ENCODE measurements around the gene SREBF2. TPM values are rescaled to one million over a fixed set of nuclear protein-coding genes. Genes with fewer than 3 reads are reported as not detected.

The SREBF2 gene
- total and polyA plus RNA-seq, 10 of the 15 experiments (the other 5 are each of a cell fraction or from before 2014, with no cell fraction given): 2.4 to 177 (median 78.8) TPM

DNA sequence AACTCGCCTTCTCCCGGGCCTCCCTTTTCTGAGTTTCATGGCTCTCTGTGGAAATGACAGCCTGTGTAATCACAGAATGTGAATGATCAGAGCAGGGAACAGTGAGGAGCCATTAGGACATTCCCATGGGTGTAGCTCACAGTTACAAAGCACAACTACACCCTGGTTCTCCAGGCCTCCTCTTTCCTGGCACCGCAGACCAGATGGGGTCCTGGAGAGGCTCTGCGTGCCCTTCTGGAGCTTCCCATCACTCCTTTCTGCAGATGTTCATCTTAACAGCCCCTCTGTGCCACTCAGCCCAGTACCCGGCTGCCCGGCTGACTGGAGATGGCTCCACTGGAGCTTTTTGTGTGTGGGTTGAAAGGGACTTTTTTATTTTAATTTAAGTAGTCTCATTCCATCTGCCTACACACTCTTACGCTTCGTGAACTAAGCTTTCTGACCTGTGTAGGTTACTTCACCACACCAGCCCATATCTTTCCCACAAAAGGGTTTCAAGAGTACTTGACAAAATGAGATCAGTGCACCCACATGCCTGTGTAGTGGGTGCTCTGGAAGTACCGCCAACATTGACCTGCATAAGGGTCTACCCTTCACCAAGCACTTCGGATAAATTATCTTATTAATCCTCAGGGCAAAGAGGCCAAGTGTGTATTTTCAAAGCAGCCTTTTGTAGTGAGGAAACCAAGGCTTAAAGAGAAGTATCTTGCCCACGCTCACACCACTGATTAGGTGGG is 29.8 kb downstream of the SREBF2 start (continued):
- TF ChIP-seq, protein P1, sequence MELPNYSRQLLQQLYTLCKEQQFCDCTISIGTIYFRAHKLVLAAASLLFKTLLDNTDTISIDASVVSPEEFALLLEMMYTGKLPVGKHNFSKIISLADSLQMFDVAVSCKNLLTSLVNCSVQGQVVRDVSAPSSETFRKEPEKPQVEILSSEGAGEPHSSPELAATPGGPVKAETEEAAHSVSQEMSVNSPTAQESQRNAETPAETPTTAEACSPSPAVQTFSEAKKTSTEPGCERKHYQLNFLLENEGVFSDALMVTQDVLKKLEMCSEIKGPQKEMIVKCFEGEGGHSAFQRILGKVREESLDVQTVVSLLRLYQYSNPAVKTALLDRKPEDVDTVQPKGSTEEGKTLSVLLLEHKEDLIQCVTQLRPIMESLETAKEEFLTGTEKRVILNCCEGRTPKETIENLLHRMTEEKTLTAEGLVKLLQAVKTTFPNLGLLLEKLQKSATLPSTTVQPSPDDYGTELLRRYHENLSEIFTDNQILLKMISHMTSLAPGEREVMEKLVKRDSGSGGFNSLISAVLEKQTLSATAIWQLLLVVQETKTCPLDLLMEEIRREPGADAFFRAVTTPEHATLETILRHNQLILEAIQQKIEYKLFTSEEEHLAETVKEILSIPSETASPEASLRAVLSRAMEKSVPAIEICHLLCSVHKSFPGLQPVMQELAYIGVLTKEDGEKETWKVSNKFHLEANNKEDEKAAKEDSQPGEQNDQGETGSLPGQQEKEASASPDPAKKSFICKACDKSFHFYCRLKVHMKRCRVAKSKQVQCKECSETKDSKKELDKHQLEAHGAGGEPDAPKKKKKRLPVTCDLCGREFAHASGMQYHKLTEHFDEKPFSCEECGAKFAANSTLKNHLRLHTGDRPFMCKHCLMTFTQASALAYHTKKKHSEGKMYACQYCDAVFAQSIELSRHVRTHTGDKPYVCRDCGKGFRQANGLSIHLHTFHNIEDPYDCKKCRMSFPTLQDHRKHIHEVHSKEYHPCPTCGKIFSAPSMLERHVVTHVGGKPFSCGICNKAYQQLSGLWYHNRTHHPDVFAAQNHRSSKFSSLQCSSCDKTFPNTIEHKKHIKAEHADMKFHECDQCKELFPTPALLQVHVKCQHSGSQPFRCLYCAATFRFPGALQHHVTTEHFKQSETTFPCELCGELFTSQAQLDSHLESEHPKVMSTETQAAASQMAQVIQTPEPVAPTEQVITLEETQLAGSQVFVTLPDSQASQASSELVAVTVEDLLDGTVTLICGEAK (IDR thresholded peaks at IDR 0.05; ENCODE audit: borderline replicate concordance): no peak
- TF ChIP-seq RAD51 (IDR thresholded peaks at IDR 0.05) (no peak), STAT1 (conservative IDR thresholded peaks at IDR 0.05) (0 out of 2 replicates have a peak, but pooled peaks have one; percentile 33), NR2C2 (IDR thresholded peaks at IDR 0.05; ENCODE audit: borderline replicate concordance, control insufficient read depth, insufficient read length, low read depth) (no peak), MXI1 (IDR thresholded peaks at IDR 0.05; ENCODE audit: low read depth, low read length) (peak; percentile 16; the same call in 1 of the 2 replicates), IRF4 (IDR thresholded peaks at IDR 0.05; ENCODE audit: low read depth, low read length) (no peak; the same call in 1 of the 2 replicates), BACH1 (IDR thresholded peaks at IDR 0.05; ENCODE audit: borderline replicate concordance) (peak; percentile 48; the same call in 1 of the 2 replicates), HDGF (IDR thresholded peaks at IDR 0.05) (no peak), MYB (IDR thresholded peaks at IDR 0.05; ENCODE audit: borderline replicate concordance, low read depth, low read length) (no peak), TBL1XR1 (IDR thresholded peaks at IDR 0.05; ENCODE audit: low read depth, low read length) (peak; percentile 21; the same call in 1 of the 2 replicates), MEF2A (IDR thresholded peaks at IDR 0.05; ENCODE audit: insufficient read depth, low read depth, low read length) (peak; percentile 79), ZSCAN29 (IDR thresholded peaks at IDR 0.05) (no peak), JUND (IDR thresholded peaks at IDR 0.05; ENCODE audit: low read depth, low read length) (no peak), KLF5 (IDR thresholded peaks at IDR 0.05; ENCODE audit: partially characterized antibody) (no peak), WRNIP1 (IDR thresholded peaks at IDR 0.05; ENCODE audit: borderline replicate concordance, low read depth, low read length) (no peak), RAD21 (IDR thresholded peaks at IDR 0.05; ENCODE audit: insufficient read depth, low read depth, low read length) (no peak; the same call in 1 of the 2 replicates), ZNF24 (IDR thresholded peaks at IDR 0.05) (no peak), ETV6 (conservative IDR thresholded peaks at IDR 0.05 in 1 of 2, IDR thresholded peaks at IDR 0.05 in 1 of 2; ENCODE audit: borderline replicate concordance in 1 of 2, low read depth in 1 of 2) (no peak; a peak in 1 of 4 replicates)
- TF ChIP-seq, protein P2, sequence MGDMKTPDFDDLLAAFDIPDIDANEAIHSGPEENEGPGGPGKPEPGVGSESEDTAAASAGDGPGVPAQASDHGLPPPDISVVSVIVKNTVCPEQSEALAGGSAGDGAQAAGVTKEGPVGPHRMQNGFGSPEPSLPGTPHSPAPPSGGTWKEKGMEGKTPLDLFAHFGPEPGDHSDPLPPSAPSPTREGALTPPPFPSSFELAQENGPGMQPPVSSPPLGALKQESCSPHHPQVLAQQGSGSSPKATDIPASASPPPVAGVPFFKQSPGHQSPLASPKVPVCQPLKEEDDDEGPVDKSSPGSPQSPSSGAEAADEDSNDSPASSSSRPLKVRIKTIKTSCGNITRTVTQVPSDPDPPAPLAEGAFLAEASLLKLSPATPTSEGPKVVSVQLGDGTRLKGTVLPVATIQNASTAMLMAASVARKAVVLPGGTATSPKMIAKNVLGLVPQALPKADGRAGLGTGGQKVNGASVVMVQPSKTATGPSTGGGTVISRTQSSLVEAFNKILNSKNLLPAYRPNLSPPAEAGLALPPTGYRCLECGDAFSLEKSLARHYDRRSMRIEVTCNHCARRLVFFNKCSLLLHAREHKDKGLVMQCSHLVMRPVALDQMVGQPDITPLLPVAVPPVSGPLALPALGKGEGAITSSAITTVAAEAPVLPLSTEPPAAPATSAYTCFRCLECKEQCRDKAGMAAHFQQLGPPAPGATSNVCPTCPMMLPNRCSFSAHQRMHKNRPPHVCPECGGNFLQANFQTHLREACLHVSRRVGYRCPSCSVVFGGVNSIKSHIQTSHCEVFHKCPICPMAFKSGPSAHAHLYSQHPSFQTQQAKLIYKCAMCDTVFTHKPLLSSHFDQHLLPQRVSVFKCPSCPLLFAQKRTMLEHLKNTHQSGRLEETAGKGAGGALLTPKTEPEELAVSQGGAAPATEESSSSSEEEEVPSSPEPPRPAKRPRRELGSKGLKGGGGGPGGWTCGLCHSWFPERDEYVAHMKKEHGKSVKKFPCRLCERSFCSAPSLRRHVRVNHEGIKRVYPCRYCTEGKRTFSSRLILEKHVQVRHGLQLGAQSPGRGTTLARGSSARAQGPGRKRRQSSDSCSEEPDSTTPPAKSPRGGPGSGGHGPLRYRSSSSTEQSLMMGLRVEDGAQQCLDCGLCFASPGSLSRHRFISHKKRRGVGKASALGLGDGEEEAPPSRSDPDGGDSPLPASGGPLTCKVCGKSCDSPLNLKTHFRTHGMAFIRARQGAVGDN (IDR thresholded peaks at IDR 0.05): peak; percentile 88
- TF ChIP-seq, protein P3, sequence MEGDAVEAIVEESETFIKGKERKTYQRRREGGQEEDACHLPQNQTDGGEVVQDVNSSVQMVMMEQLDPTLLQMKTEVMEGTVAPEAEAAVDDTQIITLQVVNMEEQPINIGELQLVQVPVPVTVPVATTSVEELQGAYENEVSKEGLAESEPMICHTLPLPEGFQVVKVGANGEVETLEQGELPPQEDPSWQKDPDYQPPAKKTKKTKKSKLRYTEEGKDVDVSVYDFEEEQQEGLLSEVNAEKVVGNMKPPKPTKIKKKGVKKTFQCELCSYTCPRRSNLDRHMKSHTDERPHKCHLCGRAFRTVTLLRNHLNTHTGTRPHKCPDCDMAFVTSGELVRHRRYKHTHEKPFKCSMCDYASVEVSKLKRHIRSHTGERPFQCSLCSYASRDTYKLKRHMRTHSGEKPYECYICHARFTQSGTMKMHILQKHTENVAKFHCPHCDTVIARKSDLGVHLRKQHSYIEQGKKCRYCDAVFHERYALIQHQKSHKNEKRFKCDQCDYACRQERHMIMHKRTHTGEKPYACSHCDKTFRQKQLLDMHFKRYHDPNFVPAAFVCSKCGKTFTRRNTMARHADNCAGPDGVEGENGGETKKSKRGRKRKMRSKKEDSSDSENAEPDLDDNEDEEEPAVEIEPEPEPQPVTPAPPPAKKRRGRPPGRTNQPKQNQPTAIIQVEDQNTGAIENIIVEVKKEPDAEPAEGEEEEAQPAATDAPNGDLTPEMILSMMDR (IDR thresholded peaks at IDR 0.05 in 2 of 3, conservative IDR thresholded peaks at IDR 0.05 in 1 of 3; ENCODE audit: control insufficient read depth in 2 of 3, extremely low read depth in 1 of 3, insufficient read depth in 1 of 3, low read depth in 3 of 3, low read length in 3 of 3): no peak
